Hepatocyte (in vitro differentiated cells): ENCODE results near the gene POU3F3. TPM values are rescaled to one million over a fixed set of nuclear protein-coding genes. Genes with fewer than 3 reads are reported as not detected.

Experiments used
- DNase-seq: peaks from one replicate; pipeline ENCODE4 v3.0.0-alpha.2; 2016; ENCODE audit warnings: low spot score
- H2AFZ ChIP-seq: fragments of 200-600 bp; sonication (generic); 2 replicates; pipeline ENCODE4 v1.6.0; 2016; ENCODE audit warnings: antibody characterized with exemption, mild to moderate bottlenecking
- H3K27ac ChIP-seq: fragments of 200-600 bp; sonication (generic); 2 replicates; pipeline ENCODE4 v1.5.1; 2016; ENCODE audit warnings: mild to moderate bottlenecking
- H3K27me3 ChIP-seq: fragments of 200-600 bp; sonication (generic); 2 replicates; pipeline ENCODE4 v1.6.1; 2016
- H3K36me3 ChIP-seq: fragments of 200-600 bp; sonication (generic); replicated peaks from 2 replicates; pipeline ENCODE4 v1.5.1; 2016; ENCODE audit warnings: low read depth; ENCODE audit not compliant: insufficient read depth
- H3K4me1 ChIP-seq: fragments of 200-600 bp; sonication (generic); 2 replicates; pipeline ENCODE4 v1.5.1; 2016; ENCODE audit warnings: mild to moderate bottlenecking, moderate library complexity; ENCODE audit not compliant: insufficient read depth
- H3K4me2 ChIP-seq: fragments of 200-600 bp; sonication (generic); 2 replicates; pipeline ENCODE4 v1.6.0; 2016
- H3K4me3 ChIP-seq: fragments of 200-600 bp; sonication (generic); 2 replicates; pipeline ENCODE4 v1.5.1; 2016; ENCODE audit warnings: mild to moderate bottlenecking
- H3K79me2 ChIP-seq: fragments of 200-600 bp; sonication (generic); 2 replicates; pipeline ENCODE4 v1.6.0; 2017; ENCODE audit warnings: mild to moderate bottlenecking
- H3K9me2 ChIP-seq: fragments of 200-600 bp; sonication (generic); replicated peaks from 2 replicates; pipeline ENCODE4 v1.6.0; 2017; ENCODE audit warnings: mild to moderate bottlenecking; ENCODE audit not compliant: insufficient read depth
- H3K9me3 ChIP-seq: fragments of 200-600 bp; sonication (generic); 2 replicates; pipeline ENCODE4 v1.5.1; 2016; ENCODE audit warnings: low read depth, mild to moderate bottlenecking
- H4K20me1 ChIP-seq: fragments of 200-600 bp; sonication (generic); 2 replicates; pipeline ENCODE4 v1.6.0; 2016; ENCODE audit warnings: mild to moderate bottlenecking; ENCODE audit not compliant: insufficient read depth, poor library complexity, severe bottlenecking
- EZH2 ChIP-seq: fragments of 200-600 bp; sonication (generic); IDR thresholded peaks from 2 replicates; pipeline ENCODE4 v1.6.1; 2016; ENCODE audit warnings: antibody characterized with exemption, mild to moderate bottlenecking, borderline replicate concordance
- EZH2phosphoT487 ChIP-seq: fragments of 200-600 bp; sonication (generic); IDR thresholded peaks from one replicate; pipeline ENCODE4 v1.6.1; 2018; ENCODE audit warnings: antibody characterized with exemption, mild to moderate bottlenecking, low read depth, moderate library complexity; ENCODE audit not compliant: unreplicated experiment, severe bottlenecking
- WGBS: methylation state at CpG from one replicate; pipeline ENCODE4 v1.1.6; 2016; ENCODE audit warnings: low lambda C conversion rate; ENCODE audit errors: missing lambda C conversion rate; 5-methylcytosine and 5-hydroxymethylcytosine counted together
- polyA plus RNA-seq: library from polyadenylated mRNA; unstranded; fragments of >200 nt; fragmentation: Nextera tagmentation; extraction: Ambion mirVana; gene quantifications from 2 replicates; pipeline ENCODE4 v1.2.1, GENCODE V29; 2016
- total RNA-seq: library from RNA; depleted of rRNA; stranded (reverse); fragments of >200 nt; gene quantifications from 2 replicates; pipeline ENCODE4 v1.2.3, GENCODE V29; 2014
- TF ChIP-seq, protein P1 (sequence below): fragments of 200-600 bp; sonication (generic); IDR thresholded peaks from 2 replicates; pipeline ENCODE4 v1.5.1; 2016; ENCODE audit warnings: antibody characterized with exemption, mild to moderate bottlenecking; ENCODE audit not compliant: poor library complexity

The POU3F3 gene
- total and polyA plus RNA-seq, 2 experiments from 2014 or later: not detected

DNA sequence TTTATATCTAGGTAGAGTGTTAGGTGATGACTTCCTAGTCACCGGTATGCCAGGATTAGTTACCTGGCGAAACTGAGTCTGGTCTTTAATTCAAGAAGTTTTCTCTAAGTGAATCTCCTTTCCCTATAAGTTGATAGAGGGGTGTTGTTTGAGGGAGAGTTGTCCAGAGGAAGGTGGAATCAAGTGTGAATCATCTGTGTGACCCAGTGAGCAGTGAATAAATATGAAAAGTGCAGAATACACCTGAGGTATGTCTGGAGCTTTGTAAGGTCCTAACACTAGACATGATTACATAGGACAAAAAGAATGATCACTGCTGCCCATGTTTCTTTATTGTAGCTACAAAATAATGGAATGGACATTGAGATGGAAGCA is 11.2 kb downstream of the POU3F3 start:
- TF ChIP-seq EZH2: no peak
- no peak for TF ChIP-seq EZH2phosphoT487
- TF ChIP-seq, protein P1, sequence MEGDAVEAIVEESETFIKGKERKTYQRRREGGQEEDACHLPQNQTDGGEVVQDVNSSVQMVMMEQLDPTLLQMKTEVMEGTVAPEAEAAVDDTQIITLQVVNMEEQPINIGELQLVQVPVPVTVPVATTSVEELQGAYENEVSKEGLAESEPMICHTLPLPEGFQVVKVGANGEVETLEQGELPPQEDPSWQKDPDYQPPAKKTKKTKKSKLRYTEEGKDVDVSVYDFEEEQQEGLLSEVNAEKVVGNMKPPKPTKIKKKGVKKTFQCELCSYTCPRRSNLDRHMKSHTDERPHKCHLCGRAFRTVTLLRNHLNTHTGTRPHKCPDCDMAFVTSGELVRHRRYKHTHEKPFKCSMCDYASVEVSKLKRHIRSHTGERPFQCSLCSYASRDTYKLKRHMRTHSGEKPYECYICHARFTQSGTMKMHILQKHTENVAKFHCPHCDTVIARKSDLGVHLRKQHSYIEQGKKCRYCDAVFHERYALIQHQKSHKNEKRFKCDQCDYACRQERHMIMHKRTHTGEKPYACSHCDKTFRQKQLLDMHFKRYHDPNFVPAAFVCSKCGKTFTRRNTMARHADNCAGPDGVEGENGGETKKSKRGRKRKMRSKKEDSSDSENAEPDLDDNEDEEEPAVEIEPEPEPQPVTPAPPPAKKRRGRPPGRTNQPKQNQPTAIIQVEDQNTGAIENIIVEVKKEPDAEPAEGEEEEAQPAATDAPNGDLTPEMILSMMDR: no peak
- no peak overlapping the region for H3K4me3 ChIP-seq
- no peaks in the 10 kb centered on the region for H3K36me3 ChIP-seq
- no peaks in the 10 kb centered on the region for H3K79me2 ChIP-seq
- peaks cover 99% of the 10 kb centered on the region for H3K27me3 ChIP-seq
- H3K4me2 ChIP-seq: no peak overlapping the region
- H3K9me2 ChIP-seq: no peaks in the 10 kb centered on the region
- no peak for DNase-seq
- no peak overlapping the region for H3K27ac ChIP-seq
- WGBS: 17% methylated on average over 2 of the region's 2 CpGs
- peaks cover 6% of the 10 kb centered on the region for H3K4me1 ChIP-seq
- H3K9me3 ChIP-seq: no peaks in the 10 kb centered on the region
- H2AFZ ChIP-seq: no peak overlapping the region
- no peaks in the 10 kb centered on the region for H4K20me1 ChIP-seq

GRCh38 chr2:104866122-104866864 is 12.4 kb downstream of the POU3F3 start:
- Histone ChIP-seq H3K79me2 (no peaks in the 10 kb centered on the region), H3K27me3 (peaks cover 100% of the 10 kb centered on the region), H3K27ac (no peak overlapping the region), H3K9me3 (no peaks in the 10 kb centered on the region), H4K20me1 (no peaks in the 10 kb centered on the region), H2AFZ (no peak overlapping the region), H3K9me2 (no peaks in the 10 kb centered on the region), H3K4me3 (no peak overlapping the region), H3K4me1 (peaks cover 6% of the 10 kb centered on the region), H3K4me2 (no peak overlapping the region), H3K36me3 (no peaks in the 10 kb centered on the region)
- WGBS: 7% methylated on average over 11 of the region's 11 CpGs
- TF ChIP-seq, protein P1: no peak
- peak; percentile 23 for TF ChIP-seq EZH2phosphoT487
- no peak for TF ChIP-seq EZH2
- DNase-seq: no peak

DNA sequence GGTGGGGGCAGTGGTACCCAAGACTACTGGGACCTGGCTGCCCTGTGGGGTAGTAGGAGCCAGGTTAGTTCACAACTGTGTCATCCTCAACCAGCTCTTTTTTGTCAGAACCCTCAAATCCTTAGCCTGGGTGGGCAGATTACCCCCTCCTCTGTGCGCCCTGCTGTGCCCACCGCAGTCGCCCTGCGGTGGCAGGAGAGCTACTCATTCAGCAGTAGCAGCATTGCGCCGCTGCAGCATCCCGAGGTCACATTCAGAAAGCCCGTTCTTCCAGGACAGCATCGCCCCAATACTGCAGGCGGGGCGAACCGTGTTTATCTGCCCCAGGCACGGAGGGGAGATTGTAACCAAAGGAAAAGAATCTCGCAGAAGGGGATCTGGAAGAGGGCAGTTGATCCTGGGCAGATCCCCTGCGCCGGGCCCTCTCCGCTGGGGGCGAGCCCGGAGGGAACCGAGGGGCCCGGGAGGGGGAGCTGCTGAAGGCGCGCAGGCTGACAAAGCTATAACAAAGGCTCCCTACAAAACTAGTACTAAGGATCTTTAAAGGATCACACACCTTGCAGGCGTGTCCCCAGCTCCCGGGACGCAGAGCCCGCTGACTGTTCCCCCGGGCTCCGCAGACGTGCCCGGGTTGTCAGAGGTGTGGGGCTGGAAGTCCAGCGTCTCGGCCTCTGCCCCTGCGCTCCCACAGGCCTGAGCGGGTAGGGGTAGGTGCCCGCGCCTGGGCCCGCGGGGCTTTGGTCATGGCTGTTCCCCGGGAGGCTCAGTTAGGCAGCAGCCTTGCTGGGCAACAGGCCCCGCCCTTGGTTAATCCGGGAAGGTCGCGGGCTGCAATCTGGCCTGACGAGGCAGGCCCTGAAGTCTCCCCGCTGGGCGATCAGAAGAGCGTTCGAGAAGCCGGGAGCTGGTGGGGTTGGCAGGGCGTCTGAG is 13.2 kb downstream of the POU3F3 start:
- Histone ChIP-seq H4K20me1 (no peaks in the 10 kb centered on the region), H3K4me1 (peaks cover 12% of the 10 kb centered on the region), H3K9me2 (no peaks in the 10 kb centered on the region), H3K36me3 (no peaks in the 10 kb centered on the region), H3K9me3 (no peaks in the 10 kb centered on the region), H3K79me2 (no peaks in the 10 kb centered on the region), H3K27me3 (peaks cover 100% of the 10 kb centered on the region), H3K4me3 (no peak overlapping the region), H3K4me2 (peak overlapping the region; percentile 29), H3K27ac (no peak overlapping the region), H2AFZ (no peak overlapping the region)
- 2% methylated on average over 50 of the region's 51 CpGs for WGBS
- DNase-seq: no peak
- TF ChIP-seq EZH2phosphoT487: no peak
- TF ChIP-seq, protein P1: no peak
- peak; percentile 58 for TF ChIP-seq EZH2
